Prostate gland (tissue), 2 donors: ENCODE measurements around the gene BORCS6.

Source experiments
- CTCF ChIP-seq, 4 experiments: fragments of 200-600 bp in 2 of 4; fragments of 450-650 bp in 2 of 4; sonication (generic) in 2 of 4; IDR thresholded peaks; 1 replicate in 3 of 4; 2 replicates in 1 of 4; pipeline ENCODE4 v1.5.1; 2016 to 2019; ENCODE audit warnings: antibody characterized with exemption in 4 of 4, mild to moderate bottlenecking in 2 of 4, moderate library complexity in 2 of 4
- POLR2A ChIP-seq: fragments of 450-650 bp; IDR thresholded peaks from one replicate; pipeline ENCODE4 v1.6.1; 2016; ENCODE audit warnings: antibody characterized with exemption, mild to moderate bottlenecking
- POLR2AphosphoS5 ChIP-seq: sonication (generic); formaldehyde crosslinking; IDR thresholded peaks from one replicate; pipeline ENCODE4 v1.6.1; 2017; ENCODE audit warnings: antibody characterized with exemption

DNA sequence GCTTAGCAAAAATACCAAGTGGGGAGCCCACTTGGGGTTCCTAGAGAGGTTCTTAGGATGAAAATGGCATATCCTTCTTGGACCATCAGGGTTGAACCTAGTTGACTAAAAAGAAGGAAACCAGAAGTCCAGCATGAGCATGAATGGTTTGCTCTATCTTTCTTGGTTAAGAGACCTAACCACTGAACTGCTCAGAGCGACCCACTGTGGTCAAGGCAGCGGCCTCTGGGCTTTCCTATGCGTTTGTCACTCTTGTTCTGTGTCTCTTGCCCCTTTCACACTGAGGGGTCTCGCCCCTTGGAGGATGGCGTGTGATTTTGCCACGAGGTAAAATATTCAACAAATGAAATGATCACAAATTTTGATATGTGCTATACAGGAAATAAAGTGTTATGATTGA is 526 bp upstream of the BORCS6 start:
- TF ChIP-seq POLR2A (no peak), CTCF (IDR thresholded peaks at IDR 0.05) (no peak), POLR2AphosphoS5 (no peak)
